C4-2B (cell line): ENCODE results near the gene PRKCH.

Source experiments
- H3K27ac ChIP-seq: fragments of 450-650 bp; 2 replicates; pipeline ENCODE4 v1.5.1; 2017
- ZFX ChIP-seq: fragments of 450-650 bp; IDR thresholded peaks from 2 replicates; pipeline ENCODE4 v1.6.1; 2017
- TF ChIP-seq, protein P1 (sequence below): fragments of 450-650 bp; conservative IDR thresholded peaks from 2 replicates; pipeline ENCODE4 v1.5.1; 2017; ENCODE audit warnings: mild to moderate bottlenecking

Gene PRKCH

DNA sequence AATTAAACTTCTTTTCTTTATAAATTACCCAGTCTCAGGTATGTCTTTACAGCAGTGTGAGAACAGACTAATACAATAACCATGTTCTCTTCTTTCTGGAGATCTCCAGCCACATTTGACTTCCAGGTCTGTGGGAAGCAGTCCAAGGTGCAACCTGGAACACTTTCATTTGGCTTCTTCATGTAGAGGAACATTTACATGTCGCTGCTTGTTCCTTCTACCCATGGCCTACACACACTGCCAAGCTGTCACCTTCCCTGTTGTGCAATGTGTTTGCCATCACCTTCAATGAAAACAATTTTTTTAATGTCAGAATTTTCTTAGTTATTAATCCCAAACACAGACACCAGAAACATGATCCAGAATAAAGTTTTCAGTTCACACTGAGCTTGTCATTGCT is 104.7 kb downstream of the PRKCH start:
- TF ChIP-seq, protein P1, sequence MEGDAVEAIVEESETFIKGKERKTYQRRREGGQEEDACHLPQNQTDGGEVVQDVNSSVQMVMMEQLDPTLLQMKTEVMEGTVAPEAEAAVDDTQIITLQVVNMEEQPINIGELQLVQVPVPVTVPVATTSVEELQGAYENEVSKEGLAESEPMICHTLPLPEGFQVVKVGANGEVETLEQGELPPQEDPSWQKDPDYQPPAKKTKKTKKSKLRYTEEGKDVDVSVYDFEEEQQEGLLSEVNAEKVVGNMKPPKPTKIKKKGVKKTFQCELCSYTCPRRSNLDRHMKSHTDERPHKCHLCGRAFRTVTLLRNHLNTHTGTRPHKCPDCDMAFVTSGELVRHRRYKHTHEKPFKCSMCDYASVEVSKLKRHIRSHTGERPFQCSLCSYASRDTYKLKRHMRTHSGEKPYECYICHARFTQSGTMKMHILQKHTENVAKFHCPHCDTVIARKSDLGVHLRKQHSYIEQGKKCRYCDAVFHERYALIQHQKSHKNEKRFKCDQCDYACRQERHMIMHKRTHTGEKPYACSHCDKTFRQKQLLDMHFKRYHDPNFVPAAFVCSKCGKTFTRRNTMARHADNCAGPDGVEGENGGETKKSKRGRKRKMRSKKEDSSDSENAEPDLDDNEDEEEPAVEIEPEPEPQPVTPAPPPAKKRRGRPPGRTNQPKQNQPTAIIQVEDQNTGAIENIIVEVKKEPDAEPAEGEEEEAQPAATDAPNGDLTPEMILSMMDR = no peak
- TF ChIP-seq ZFX = no peak
- H3K27ac ChIP-seq = peak overlapping the region; percentile 21; the same call in 1 of the 2 replicates

DNA sequence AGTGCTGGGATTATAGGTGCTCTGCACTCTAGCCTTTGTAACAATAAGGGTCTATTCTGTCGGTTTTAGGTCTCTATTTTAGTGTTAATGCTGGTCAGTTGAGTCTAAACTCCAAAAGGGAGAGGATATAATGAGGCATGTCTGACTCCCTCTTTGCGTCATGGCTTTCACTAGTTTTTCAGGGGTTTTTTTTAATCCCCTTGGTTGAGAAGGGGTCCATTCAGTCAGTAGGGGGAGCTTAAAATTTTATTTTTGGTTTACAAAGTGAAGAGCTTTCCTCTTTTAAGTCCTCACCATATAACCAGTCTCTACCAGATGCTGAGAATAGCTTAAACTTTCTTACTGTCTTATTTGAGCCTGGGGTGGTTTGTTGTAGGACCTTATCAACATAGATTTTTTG is 106.9 kb downstream of the PRKCH start:
- H3K27ac ChIP-seq = no peak overlapping the region
- TF ChIP-seq, protein P1 = no peak
- TF ChIP-seq ZFX = no peak

DNA sequence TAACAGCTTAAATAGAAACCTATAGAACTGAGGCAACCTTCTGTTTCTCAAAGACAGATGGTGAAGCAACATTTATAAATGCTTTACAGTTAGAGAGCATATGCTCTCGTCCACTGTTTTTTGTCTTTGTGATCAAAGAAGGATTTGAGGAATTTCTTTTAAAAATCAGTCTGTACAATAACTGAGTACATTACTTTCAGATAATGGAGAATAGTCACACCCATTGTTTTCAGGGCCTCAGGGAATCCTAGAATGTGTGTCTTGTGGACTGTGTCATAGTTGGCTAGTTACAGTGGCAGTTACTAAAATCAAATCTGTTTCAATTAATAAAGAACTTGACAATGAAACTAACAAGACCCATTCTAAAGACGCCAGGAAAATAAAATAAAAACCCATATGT is 107.9 kb downstream of the PRKCH start:
- H3K27ac ChIP-seq = no peak overlapping the region
- no peak for TF ChIP-seq ZFX
- TF ChIP-seq, protein P1 = no peak

DNA sequence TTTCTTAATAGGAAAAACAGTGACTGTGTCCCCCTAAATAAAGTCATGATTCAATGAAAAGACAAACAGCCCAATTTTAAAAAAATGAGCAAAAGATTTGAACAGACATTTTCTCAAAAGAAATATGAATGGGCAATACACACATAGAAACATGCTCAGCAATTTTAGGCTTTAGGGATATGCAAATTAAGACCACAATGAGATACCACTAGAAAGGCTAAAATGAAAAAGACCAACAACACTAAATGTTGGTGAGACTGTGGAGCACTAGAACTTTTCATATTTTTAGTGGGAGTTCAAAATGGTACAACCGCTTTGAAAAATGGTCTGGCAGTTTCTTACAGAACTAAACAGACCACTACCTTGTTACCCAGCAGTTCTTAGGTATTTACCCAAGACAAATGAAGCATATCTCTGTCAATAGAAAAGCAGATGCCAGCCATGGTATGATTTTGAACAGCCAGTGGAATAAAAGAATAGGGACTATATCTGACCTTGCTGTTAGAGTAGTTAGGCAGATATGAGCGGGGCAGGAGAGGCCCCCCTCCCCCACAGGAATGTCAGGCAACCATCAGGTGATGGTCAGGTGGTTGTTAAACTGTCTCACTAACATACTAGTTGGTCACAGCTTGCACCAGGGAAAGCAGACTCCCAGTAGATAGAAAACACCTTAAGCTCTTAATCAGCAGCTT is 108.8 kb downstream of the PRKCH start:
- H3K27ac ChIP-seq = peak overlapping the region; percentile 95
- no peak for TF ChIP-seq ZFX
- TF ChIP-seq, protein P1 = no peak

DNA sequence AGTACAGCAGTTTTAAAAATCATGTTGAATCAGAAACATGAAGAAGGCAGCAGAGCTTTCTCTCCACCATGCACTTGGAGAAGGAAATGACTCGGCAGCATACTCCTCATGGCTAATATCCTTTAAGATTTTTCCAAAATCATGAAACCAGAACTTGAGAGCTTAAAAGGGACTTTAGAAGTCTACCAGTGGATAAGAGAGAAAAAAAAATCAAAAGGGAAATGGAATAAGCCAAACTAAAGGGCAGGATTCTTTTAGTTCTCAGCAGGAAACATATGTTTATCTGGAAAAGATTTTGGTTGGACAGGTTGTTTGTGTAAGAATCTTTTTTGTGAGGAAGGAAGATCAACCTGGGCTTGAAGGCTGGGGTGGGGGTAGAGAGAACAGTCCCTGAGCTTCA is 111.8 kb downstream of the PRKCH start:
- TF ChIP-seq ZFX = no peak
- TF ChIP-seq, protein P1 = no peak
- H3K27ac ChIP-seq = no peak overlapping the region

DNA sequence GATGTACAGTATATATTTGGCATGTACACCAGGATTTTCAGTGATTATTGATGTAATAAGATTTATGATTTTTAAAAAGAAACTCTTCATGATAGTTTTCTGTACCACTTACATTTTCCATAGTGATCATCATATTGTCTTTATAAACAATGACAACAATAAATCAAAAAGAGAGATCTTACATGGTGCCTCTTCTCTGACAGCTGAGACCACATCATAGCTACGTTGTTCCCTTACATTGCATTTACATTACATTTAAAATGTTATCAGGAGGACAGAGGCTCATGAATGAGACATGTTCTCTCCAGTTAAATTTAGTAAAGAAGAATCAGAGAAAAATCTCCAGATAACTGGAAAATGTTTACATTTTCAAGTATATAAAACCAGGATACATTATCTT is 112.4 kb downstream of the PRKCH start:
- H3K27ac ChIP-seq = no peak overlapping the region
- TF ChIP-seq, protein P1 = no peak
- no peak for TF ChIP-seq ZFX

DNA sequence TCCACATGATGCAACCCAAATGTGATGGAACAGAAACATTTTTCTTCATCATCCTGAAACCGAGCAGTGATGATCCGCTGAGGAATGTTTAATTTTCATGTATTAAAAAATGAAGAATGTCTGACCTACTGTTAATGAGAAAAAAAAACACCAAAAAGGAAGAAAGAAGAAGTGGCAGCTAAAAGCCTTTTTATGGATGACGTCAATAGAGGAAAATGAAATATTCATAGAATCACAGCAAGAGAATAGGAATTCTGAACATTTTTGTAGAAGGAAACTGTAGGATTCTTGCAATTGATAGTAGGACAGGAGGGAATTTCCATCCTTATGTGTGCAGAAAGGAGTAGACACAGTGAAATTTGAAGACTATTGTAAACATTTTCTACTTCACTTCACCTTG is 112.9 kb downstream of the PRKCH start:
- TF ChIP-seq, protein P1 = no peak
- no peak for TF ChIP-seq ZFX
- H3K27ac ChIP-seq = no peak overlapping the region
